ENCODE measurements around the gene SPEM1.

The SPEM1 gene

GRCh38 chr17:7421186-7421585, 1.1 kb downstream of the SPEM1 start:
- no peaks in the 10 kb centered on the region for H3K36me3 Mint-ChIP-seq
- CTCF ChIA-PET = no interaction called here

GRCh38 chr17:7423679-7424078, 3.6 kb downstream of the SPEM1 start:
- H3K9me3 Mint-ChIP-seq = no peaks in the 10 kb centered on the region
- H3K36me3 Mint-ChIP-seq = no peaks in the 10 kb centered on the region
- H3K27ac Mint-ChIP-seq = no peak overlapping the region
- H3K27me3 Mint-ChIP-seq = peaks cover 25% of the 10 kb centered on the region
- peaks cover 2% of the 10 kb centered on the region for H3K4me1 Mint-ChIP-seq
- no peak overlapping the region for H3K4me3 Mint-ChIP-seq
- no peak for DNase-seq
- CTCF ChIA-PET = interaction anchor here (0.9 kb wide), 1 partner anchor 12 kb away, joined by 4 read pairs; the partner anchor contains the start of gene TMEM102

More at GRCh38 chr17:7421186-7421585, 1.1 kb downstream of the SPEM1 start:
- Mint-ChIP-seq H3K27ac (no peak overlapping the region), H3K9me3 (no peaks in the 10 kb centered on the region), H3K27me3 (peaks cover 21% of the 10 kb centered on the region), H3K4me1 (peaks cover 2% of the 10 kb centered on the region), H3K4me3 (no peak overlapping the region)
- DNase-seq = no peak

GRCh38 chr17:7425316-7425715, 5.2 kb downstream of the SPEM1 start, which contains the start of gene SPEM2:
TSS of gene SPEM2 (plus strand) at chr17:7425616. CDS start at chr17:7425689, 73 bp downstream.
- peaks cover 21% of the 10 kb centered on the region for H3K27me3 Mint-ChIP-seq
- H3K4me1 Mint-ChIP-seq = peaks cover 2% of the 10 kb centered on the region
- no peak within 1 kb of the TSS for H3K27ac Mint-ChIP-seq
- DNase-seq = no peak
- no peaks in the 10 kb centered on the region for H3K9me3 Mint-ChIP-seq
- H3K36me3 Mint-ChIP-seq = no peaks in the 10 kb centered on the region
- CTCF ChIA-PET = interaction anchor here (1.0 to 1.4 kb wide), 2 partner anchors 11 to 70 kb away, joined by 3 read pairs; partner anchors contain the start of gene TMEM95
- H3K4me3 Mint-ChIP-seq = no peak within 1 kb of the TSS

- Mint-ChIP-seq H3K4me3 (no peak overlapping the region), H3K27me3 (peaks cover 21% of the 10 kb centered on the region), H3K27ac (no peak overlapping the region), H3K9me3 (no peaks in the 10 kb centered on the region), H3K4me1 (peaks cover 2% of the 10 kb centered on the region), H3K36me3 (no peaks in the 10 kb centered on the region)
- DNase-seq = no peak
- CTCF ChIA-PET = interaction anchor here (1.0 to 1.4 kb wide), 2 partner anchors 11 to 70 kb away, joined by 3 read pairs; partner anchors contain the start of gene TMEM95
Observed at GRCh38 chr17:7425756-7426155, 5.6 kb downstream of the SPEM1 start.

- CTCF ChIA-PET = no interaction called here
- no peaks in the 10 kb centered on the region for H3K9me3 Mint-ChIP-seq
- no peak overlapping the region for H3K27ac Mint-ChIP-seq
- H3K4me3 Mint-ChIP-seq = no peak overlapping the region
- DNase-seq = no peak
- H3K27me3 Mint-ChIP-seq = peaks cover 21% of the 10 kb centered on the region
- peaks cover 2% of the 10 kb centered on the region for H3K4me1 Mint-ChIP-seq
- H3K36me3 Mint-ChIP-seq = no peaks in the 10 kb centered on the region
Observed at GRCh38 chr17:7426203-7426863, 6.2 kb downstream of the SPEM1 start.

GRCh38 chr17:7426896-7427489, 6.9 kb downstream of the SPEM1 start:
- peaks cover 2% of the 10 kb centered on the region for H3K4me1 Mint-ChIP-seq
- peaks cover 21% of the 10 kb centered on the region for H3K27me3 Mint-ChIP-seq
- H3K4me3 Mint-ChIP-seq = no peak overlapping the region
- no peak overlapping the region for H3K27ac Mint-ChIP-seq
- CTCF ChIA-PET = no interaction called here
- DNase-seq = no peak
- H3K9me3 Mint-ChIP-seq = no peaks in the 10 kb centered on the region
- H3K36me3 Mint-ChIP-seq = no peaks in the 10 kb centered on the region

- no peak overlapping the region for H3K4me3 Mint-ChIP-seq
- H3K27ac Mint-ChIP-seq = no peak overlapping the region
- no peak for DNase-seq
- H3K36me3 Mint-ChIP-seq = no peaks in the 10 kb centered on the region
- H3K27me3 Mint-ChIP-seq = peaks cover 21% of the 10 kb centered on the region
- no peaks in the 10 kb centered on the region for H3K9me3 Mint-ChIP-seq
- H3K4me1 Mint-ChIP-seq = peaks cover 2% of the 10 kb centered on the region
- CTCF ChIA-PET = no interaction called here
Observed at GRCh38 chr17:7427549-7427948, 7.4 kb downstream of the SPEM1 start.

- no peak within 1 kb of the TSS for H3K27ac Mint-ChIP-seq
- no peaks in the 10 kb centered on the region for H3K9me3 Mint-ChIP-seq
- H3K36me3 Mint-ChIP-seq = no peaks in the 10 kb centered on the region
- no peak for DNase-seq
- no peak within 1 kb of the TSS for H3K4me3 Mint-ChIP-seq
- H3K4me1 Mint-ChIP-seq = peaks cover 2% of the 10 kb centered on the region
- CTCF ChIA-PET = no interaction called here
- H3K27me3 Mint-ChIP-seq = peaks cover 20% of the 10 kb centered on the region
Observed at GRCh38 chr17:7428557-7428956, 8.4 kb downstream of the SPEM1 start, which contains the start of gene SPEM3. TSS of gene SPEM3 (plus strand) at chr17:7428857. CDS start at chr17:7428903, 46 bp downstream.

- Mint-ChIP-seq H3K36me3 (no peaks in the 10 kb centered on the region), H3K27ac (no peak overlapping the region), H3K4me3 (no peak overlapping the region), H3K27me3 (peaks cover 8% of the 10 kb centered on the region), H3K4me1 (peaks cover under 1% of the 10 kb centered on the region), H3K9me3 (no peaks in the 10 kb centered on the region)
- DNase-seq = no peak
- CTCF ChIA-PET = no interaction called here
Observed at GRCh38 chr17:7429722-7430121, 9.6 kb downstream of the SPEM1 start.

GRCh38 chr17:7431231-7431630, 11.1 kb downstream of the SPEM1 start:
- Mint-ChIP-seq H3K27me3 (peaks cover 5% of the 10 kb centered on the region), H3K36me3 (peaks cover 2% of the 10 kb centered on the region), H3K9me3 (no peaks in the 10 kb centered on the region), H3K27ac (no peak overlapping the region), H3K4me3 (no peak overlapping the region), H3K4me1 (peaks cover 13% of the 10 kb centered on the region)
- no peak for DNase-seq
- CTCF ChIA-PET = interaction anchor here (1.3 kb wide), 1 partner anchor 76 kb away, joined by 4 read pairs; the partner anchor contains the start of gene TMEM95

- H3K27ac Mint-ChIP-seq = no peak overlapping the region
- H3K4me1 Mint-ChIP-seq = peaks cover 23% of the 10 kb centered on the region
- H3K4me3 Mint-ChIP-seq = no peak overlapping the region
- no peaks in the 10 kb centered on the region for H3K9me3 Mint-ChIP-seq
- peaks cover 5% of the 10 kb centered on the region for H3K27me3 Mint-ChIP-seq
- peaks cover 5% of the 10 kb centered on the region for H3K36me3 Mint-ChIP-seq
- CTCF ChIA-PET = interaction anchor here (1.3 kb wide), 1 partner anchor 77 kb away, joined by 4 read pairs; the partner anchor contains the start of gene TMEM95
- DNase-seq = no peak
Observed at GRCh38 chr17:7432296-7432695, 12.2 kb downstream of the SPEM1 start.

GRCh38 chr17:7435676-7436555, 15.8 kb downstream of the SPEM1 start:
- Mint-ChIP-seq H3K9me3 (no peaks in the 10 kb centered on the region), H3K4me3 (peak overlapping the region; percentile 94), H3K27me3 (peaks cover 34% of the 10 kb centered on the region), H3K27ac (peak overlapping the region; percentile 97), H3K36me3 (peaks cover 22% of the 10 kb centered on the region), H3K4me1 (peaks cover 51% of the 10 kb centered on the region)
- CTCF ChIA-PET = interaction anchor here (0.9 to 4.3 kb wide), 29 partner anchors 8 to 251 kb away, joined by 3 to 56 read pairs (median 6); partner anchors contain the start of genes ACAP1, CHRNB1, MPDU1 and PLSCR3
- peak; percentile 79 for DNase-seq

GRCh38 chr17:7436556-7437368, 16.6 kb downstream of the SPEM1 start:
- Mint-ChIP-seq H3K36me3 (peaks cover 24% of the 10 kb centered on the region), H3K4me1 (peaks cover 52% of the 10 kb centered on the region)

More at GRCh38 chr17:7436556-7437368, 16.6 kb downstream of the SPEM1 start:
- H3K27ac Mint-ChIP-seq = peak overlapping the region; percentile 97
- DNase-seq = peak; percentile 86
- H3K4me3 Mint-ChIP-seq = peak overlapping the region; percentile 94
- H3K27me3 Mint-ChIP-seq = peaks cover 42% of the 10 kb centered on the region
- CTCF ChIA-PET = interaction anchor here (0.7 to 4.3 kb wide), 32 partner anchors 7 to 250 kb away, joined by 3 to 56 read pairs (median 5); partner anchors contain the start of genes ACAP1, CHRNB1, MPDU1 and PLSCR3
- H3K9me3 Mint-ChIP-seq = no peaks in the 10 kb centered on the region

Data from activated naive CD4-positive, alpha-beta T cell treated with anti-CD3 and anti-CD28 coated beads, Interleukin-2, amount 10 ng/mL, durations not matched to agents 7 days and 5 days (primary cell).